Keratinocyte (primary cell): Measurements from ENCODE around the gene C11orf65.
"Not testable (repeated sequence)": the region's sequence is repeated elsewhere in the genome, so short reads cannot be mapped to it uniquely, and the experiment has no call there.

Source experiments
- EZH2 ChIP-seq: IDR thresholded peaks from one replicate; pipeline ENCODE4 v1.6.1; 2012; ENCODE audit warnings: inconsistent platforms, mild to moderate bottlenecking, low read length, moderate library complexity
- TF ChIP-seq, protein P1 (sequence below), 3 experiments: IDR thresholded peaks in 1 of 3; conservative IDR thresholded peaks in 1 of 3; optimal IDR thresholded peaks in 1 of 3; 2 replicates in 2 of 3; 3 replicates in 1 of 3; pipeline versions ENCODE3 to v1.5.1; 2011; ENCODE audit warnings: low read length in 3 of 3, mild to moderate bottlenecking in 3 of 3, moderate library complexity in 2 of 3, control low read depth in 1 of 3, inconsistent platforms in 1 of 3; ENCODE audit not compliant: insufficient read depth in 2 of 3; ENCODE audit errors: extremely low read depth in 1 of 3

DNA sequence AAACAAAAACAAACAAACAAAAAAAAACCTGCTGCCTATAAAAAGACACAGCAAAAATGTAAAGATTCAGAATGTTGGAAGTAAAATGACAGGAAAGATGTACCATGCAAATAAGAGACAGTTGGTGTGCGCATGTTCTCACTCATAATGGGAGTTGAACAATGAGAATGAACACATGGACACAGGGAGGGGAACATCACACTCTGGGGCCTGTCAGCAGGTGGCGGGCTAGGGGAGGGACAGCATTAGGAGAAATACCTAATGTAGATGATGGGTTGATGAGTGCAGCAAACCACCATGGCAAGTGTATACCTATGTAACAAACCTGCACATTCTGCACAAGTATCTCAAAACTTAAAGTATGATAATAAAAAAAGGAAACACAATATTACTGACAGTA, 49.8 kb downstream of the C11orf65 start:
- not testable (repeated sequence) for TF ChIP-seq EZH2
- TF ChIP-seq, protein P1, sequence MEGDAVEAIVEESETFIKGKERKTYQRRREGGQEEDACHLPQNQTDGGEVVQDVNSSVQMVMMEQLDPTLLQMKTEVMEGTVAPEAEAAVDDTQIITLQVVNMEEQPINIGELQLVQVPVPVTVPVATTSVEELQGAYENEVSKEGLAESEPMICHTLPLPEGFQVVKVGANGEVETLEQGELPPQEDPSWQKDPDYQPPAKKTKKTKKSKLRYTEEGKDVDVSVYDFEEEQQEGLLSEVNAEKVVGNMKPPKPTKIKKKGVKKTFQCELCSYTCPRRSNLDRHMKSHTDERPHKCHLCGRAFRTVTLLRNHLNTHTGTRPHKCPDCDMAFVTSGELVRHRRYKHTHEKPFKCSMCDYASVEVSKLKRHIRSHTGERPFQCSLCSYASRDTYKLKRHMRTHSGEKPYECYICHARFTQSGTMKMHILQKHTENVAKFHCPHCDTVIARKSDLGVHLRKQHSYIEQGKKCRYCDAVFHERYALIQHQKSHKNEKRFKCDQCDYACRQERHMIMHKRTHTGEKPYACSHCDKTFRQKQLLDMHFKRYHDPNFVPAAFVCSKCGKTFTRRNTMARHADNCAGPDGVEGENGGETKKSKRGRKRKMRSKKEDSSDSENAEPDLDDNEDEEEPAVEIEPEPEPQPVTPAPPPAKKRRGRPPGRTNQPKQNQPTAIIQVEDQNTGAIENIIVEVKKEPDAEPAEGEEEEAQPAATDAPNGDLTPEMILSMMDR (optimal IDR thresholded peaks at IDR 0.05 in 1 of 3, IDR thresholded peaks at IDR 0.05 in 1 of 3, conservative IDR thresholded peaks at IDR 0.05 in 1 of 3; ENCODE audit: extremely low read depth in 1 of 3, insufficient read depth in 2 of 3, low read length in 3 of 3) = peak in 2 of 3 experiments; percentile 18 to 57
